OCI-LY1 (cell line): ENCODE data around the gene CACNA2D3.

Source experiments
- EZH2 ChIP-seq: fragments of 200-600 bp; sonication (generic), shearing (Covaris generic); IDR thresholded peaks from 2 replicates; pipeline ENCODE4 v1.8.0; 2017; ENCODE audit warnings: borderline replicate concordance, mixed run types, mild to moderate bottlenecking, antibody characterized with exemption, low read length, moderate library complexity, mixed read lengths
- TF ChIP-seq, protein P1 (sequence below): fragments of 200-600 bp; sonication (generic), shearing (Covaris generic); IDR thresholded peaks from 2 replicates; pipeline ENCODE4 v1.5.1; 2017; ENCODE audit warnings: mild to moderate bottlenecking, antibody characterized with exemption, low read length, moderate library complexity, mixed read lengths

GRCh38 chr3:55065331-55065730 lies 943.0 kb downstream of the CACNA2D3 start:
- no peak for TF ChIP-seq EZH2
- TF ChIP-seq, protein P1, sequence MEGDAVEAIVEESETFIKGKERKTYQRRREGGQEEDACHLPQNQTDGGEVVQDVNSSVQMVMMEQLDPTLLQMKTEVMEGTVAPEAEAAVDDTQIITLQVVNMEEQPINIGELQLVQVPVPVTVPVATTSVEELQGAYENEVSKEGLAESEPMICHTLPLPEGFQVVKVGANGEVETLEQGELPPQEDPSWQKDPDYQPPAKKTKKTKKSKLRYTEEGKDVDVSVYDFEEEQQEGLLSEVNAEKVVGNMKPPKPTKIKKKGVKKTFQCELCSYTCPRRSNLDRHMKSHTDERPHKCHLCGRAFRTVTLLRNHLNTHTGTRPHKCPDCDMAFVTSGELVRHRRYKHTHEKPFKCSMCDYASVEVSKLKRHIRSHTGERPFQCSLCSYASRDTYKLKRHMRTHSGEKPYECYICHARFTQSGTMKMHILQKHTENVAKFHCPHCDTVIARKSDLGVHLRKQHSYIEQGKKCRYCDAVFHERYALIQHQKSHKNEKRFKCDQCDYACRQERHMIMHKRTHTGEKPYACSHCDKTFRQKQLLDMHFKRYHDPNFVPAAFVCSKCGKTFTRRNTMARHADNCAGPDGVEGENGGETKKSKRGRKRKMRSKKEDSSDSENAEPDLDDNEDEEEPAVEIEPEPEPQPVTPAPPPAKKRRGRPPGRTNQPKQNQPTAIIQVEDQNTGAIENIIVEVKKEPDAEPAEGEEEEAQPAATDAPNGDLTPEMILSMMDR = no peak
